GM19043 (cell line): ENCODE data around the gene OGFOD3.

Experiments used
- ATAC-seq: cut with Tn5 transposase; IDR thresholded peaks from one replicate; pipeline ENCODE4 v1.9.1; 2021; ENCODE audit warnings: low read depth; ENCODE audit not compliant: unreplicated experiment

OGFOD3 gene

DNA sequence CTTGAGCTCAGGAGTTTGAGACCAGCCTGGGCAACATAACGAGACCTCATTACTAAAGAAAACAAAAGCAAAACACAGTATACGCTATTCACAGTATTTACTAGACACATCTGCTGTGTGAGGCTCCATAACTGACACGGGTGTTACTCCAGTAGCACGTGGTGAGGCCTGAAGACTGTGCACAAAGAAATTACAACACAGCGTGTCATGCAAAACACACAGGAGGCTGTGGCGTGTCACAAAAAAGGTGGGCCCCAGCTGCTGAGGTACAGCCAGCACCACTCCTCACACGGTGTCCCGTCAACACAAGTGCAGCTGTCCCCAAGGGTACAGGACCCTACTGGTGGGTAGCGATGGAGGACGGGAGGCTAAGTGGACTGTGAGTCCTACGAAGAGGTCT, 29.5 kb upstream of the OGFOD3 start:
- no peak for ATAC-seq

DNA sequence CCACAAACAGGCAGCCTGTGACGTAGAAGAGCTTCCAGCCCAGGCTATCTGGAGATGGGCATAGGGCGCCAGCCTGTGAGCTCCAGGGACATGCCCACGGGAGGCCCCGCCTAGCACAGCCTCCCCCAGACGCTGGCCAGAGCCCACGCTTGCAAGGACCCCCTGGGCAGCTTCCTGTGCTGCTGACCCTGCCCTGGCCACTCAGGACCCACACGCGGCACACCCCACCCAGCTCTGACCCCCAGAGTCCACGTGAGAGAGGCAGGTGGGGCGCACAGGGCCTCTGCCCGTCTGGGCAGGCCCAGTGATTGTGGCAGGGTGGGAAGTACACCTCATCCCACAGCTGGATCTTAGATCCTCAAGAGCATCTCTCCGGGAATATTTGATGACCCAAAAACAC, 28.3 kb upstream of the OGFOD3 start:
- ATAC-seq = no peak

DNA sequence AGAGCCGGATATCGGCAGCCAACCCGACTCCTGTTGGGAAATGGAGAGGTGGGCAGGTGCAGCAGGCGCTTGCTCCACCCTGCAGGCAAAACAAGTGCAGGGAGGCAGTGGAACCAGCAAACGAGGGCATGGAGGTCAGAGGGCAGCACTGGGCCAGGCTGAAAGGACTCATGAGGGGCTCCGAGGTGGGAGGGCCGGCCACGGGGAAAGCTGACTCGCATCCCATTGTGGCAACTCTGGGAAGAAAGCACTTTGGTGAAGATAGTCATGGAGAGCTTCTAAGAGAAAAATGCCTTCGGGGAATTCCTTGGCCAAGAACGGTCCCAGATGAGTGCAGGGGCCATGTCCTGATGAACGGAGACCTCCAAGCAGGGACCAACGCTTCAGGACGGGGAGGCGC, 27.7 kb upstream of the OGFOD3 start:
- no peak for ATAC-seq

DNA sequence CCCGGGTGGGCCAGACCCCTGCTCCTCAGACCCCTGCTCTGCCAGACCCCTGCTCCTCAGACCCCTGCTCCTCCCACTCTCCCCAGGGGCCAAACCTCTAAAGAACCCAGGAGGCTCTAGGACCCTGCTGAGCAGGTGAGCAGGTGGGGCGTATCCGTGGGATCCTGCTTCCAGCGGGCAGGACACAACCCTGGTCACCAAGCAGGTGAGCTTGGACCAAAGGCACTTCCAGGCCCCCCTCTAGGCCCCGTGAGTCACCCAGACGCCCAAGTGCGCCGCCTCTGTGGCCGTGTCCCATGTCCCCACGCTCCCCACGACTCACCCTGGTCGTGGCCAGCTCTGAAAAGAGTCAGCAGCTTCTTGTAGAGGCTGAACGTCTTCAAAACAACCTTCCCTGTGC, 27.2 kb upstream of the OGFOD3 start:
- ATAC-seq = no peak

DNA sequence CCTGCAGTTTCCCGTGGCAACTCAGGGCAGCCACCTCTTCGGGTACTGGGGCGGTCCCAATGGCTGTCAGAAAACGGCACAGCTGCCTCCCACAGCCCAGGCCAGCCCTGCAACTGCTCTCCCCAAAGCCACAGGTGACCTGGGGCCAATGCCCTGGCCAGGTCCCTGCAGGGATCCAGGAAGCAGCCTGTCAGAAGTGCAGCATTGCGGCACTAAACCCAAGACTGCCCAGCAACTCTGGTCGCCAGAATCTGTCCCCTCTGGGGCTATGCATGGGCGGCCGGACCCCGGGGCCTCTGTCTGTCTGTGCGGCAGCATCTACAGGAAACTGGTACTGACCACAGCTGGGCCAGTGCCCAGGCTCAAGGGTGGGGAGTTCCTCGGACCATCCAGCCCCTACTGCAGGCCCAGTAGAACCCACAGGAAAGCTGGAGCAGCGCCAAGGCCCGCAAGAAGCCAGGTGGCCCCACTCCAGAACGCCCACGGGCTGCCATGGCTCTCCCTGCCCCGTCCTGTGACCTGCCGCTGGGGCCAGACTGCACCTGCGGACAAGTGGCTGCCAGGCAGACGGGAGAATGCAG, 26.6 kb upstream of the OGFOD3 start:
- no peak for ATAC-seq

DNA sequence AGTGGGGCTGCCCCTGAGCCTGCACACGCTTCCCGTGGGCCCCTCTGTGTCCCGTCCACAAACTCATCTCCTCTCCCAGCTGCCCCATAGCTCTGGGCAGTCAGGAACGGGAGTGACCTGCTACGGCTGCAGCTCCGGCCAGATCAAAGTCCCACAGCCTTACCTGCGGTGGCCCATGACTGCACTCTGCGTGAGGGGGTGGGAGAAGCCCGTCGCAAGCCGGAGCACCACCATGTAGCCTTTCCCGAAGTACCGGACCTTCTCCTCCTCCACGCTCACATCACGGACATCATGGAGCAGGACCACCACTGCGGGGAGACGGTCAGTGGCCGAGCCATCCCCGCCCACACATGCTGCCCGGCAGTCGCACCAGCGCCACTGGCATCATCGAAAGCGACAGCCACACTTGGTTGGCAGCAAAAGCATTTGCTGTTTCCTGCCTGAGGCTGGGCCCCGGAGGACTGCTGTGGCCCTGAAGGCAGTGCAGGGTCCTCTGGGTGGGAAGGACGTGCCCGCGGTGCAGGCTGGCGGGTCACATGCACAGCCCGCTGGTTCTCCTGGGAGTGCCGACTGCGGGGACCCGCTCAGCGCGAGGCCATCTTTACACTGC, 26.0 kb upstream of the OGFOD3 start:
- ATAC-seq = no peak

DNA sequence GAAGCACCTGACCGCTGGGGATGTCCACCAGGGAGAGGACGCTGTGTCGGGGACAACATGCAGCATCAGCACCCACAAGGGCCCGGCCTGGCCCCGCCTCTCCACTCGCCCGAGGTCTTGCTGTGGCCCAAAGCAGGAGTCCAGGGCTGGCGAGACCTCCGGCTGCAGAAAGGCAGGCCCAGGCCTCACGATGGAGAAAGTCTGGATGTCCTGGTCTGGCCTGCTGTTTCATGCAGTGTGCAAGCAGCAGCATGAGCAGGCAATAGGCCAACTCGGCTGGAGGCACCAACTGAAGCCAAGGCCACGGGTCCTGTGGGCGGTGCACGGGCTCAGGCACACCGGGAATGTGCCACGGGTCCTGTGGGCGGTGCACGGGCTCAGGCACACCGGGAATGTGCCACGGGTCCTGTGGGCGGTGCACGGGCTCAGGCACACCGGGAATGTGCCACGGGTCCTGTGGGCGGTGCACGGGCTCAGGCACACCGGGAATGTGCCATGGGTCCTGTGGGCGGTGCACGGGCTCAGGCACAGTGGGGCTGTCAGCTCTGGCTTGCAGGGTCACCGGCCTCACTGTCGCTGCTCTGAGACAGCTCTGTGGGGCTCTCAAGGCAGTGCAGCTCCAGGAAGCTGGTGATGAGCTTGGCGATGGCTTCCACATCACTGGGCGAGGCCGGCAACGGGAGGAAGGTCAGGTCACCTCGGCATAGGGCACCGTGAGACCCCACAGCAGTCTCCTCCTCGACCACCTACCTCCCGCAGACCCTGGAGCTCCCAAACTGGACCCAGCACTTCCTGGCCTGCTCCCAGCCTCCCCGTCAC, 25.3 kb upstream of the OGFOD3 start:
- ATAC-seq = no peak

DNA sequence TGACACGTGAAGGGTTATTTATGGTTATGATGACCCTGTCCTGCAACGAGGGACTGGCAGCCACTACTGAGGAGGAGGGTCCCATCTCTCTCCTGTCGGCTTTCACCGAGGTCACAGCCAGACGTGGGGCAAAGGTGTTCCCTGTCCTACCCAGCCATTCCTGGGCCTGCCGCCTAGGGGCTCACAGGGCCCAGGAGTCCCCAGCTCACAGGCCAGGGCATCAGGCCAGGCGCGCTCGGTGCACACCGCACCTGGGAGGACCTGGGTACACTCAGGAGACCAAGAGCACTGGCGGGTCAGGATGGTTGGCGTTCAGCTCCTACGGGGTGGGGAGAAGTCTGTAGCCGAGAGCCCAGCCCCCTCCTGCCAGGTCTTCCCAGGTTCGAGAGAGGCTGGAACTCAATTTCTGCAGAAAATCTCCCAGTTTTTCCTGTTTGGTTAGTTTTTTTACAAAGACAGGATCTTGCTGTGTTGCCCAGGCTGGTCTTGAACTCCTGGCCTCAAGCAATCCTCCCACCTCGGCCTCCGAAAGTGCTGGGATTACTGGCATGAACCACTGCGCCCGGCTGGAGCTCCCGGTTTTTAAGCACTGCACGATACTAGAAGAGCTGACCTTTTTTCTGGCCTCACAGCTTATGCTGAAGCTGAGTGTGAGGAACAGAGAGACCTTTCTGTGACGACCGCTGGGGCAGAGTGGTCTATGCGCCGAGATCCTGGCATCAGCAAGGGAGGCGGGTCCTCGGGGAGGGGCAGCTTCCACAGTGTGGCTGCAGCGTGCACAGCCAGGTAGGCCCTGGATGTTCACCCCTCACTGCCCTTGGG, 24.5 kb upstream of the OGFOD3 start:
- no peak for ATAC-seq

DNA sequence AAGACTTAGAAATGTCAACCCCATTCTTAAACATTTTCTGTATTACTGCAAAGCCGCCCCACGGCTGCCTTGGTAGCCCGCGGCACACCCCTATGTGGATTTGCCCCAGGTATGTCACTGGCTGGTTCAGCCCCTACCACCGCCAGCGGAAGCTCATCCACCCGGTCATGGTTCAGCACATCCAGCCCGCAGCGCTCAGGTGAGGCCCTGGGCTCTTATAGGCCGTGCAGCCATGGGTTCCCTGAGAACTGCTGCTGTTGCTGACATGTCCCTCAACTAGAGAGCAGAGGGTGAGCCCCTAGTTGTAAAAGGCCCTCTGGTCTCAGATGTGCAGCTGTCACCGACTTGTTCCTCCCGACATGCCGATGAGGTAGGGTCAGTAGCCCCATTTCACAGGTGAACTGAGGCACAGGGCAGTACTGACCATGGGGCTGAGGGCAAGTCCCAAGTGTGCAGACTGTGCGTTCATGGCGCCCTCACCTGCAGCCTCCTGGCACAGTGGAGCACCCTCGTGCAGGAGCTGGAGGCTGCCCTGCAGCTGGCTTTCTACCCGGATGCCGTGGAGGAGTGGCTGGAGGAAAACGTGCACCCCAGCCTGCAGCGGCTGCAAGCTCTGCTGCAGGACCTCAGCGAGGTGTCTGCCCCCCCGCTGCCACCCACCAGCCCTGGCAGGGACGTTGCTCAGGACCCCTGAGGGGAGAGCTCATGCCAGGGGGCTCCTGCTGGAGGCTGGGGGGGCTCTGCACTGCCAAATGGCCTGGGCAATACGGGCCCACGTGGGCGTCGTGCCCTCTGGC, 23.5 kb upstream of the OGFOD3 start:
- no peak for ATAC-seq

DNA sequence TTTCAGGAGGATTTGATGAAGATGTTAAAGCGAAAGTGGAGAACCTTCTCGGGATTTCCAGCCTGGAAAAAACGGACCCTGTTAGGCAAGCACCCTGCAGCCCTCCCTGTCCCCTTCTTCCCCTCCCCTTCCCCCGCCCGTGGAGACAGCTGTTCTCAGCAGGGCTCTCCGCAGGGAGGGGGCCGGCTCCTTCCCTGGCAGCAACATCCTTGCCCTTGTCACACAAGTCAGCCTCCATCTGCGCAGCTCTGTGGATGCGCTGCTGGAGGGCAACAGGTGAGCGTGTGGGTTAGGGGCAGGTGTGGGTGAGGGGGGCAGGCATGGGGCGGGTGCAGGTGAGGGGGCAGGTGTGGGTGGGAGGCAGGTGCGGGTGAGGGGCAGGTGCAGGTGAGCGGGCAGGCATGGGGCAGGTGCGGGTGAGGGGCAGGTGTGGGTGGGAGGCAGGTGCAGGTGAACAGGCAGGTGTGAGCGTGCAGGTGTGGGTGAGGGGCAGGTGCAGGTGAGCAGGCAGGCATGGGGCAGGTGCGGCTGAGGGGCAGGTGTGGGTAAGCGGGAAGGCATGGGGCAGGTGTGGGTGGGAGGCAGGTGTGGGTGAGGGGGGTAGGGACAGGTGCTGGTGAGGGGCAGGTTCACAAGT, 22.7 kb upstream of the OGFOD3 start:
- no peak for ATAC-seq

DNA sequence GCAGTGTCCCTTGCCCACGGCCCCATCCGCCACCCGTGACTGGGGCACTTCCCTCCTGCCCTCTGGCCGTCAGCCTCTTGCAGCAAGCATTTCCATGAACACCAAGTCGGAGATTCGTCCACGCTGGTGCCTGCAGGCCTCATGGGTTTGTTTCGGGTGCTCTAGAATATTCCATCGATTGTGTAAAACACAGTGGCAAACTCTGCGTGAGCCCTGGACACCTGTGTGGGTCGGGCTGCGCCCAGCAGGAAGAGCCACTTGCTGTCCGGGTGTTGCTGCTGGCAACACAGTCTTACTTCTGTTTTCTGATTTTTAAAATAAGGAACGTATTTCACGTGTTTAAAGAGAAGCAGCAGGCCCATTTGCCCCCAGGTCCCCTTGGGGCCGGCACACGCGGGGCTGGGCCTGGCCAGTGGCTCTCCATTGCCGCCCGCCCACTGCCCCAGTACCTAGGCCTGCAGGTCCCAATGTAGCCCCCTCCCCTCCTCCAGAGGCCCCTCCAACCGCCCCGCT, 22.1 kb upstream of the OGFOD3 start:
- ATAC-seq = no peak

DNA sequence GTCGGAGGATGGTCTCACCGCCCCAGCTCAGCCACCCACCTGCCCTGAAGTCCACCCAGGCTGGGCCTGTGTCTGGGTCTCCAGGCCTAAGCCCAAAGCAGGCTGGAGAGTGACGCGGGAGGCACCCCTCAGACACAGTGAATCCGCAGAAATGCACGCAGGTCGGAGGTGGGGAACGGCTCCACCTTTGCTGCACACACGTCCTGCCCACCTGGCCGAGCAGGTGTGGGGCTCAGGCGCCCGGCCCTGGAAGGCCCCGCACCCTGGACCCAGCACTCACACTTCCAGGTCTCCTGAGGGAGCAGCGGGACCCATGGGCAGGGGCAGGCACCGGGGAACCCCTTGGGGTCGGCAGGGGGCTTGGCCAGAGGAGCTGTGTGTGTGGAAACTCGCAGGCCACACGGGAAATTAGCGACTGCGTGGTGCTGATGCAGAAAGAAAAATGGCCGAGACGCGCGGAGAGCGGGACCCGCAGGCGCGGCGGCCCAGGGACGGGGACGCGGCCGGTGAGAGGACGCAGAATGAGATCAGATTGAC, 21.5 kb upstream of the OGFOD3 start:
- no peak for ATAC-seq

DNA sequence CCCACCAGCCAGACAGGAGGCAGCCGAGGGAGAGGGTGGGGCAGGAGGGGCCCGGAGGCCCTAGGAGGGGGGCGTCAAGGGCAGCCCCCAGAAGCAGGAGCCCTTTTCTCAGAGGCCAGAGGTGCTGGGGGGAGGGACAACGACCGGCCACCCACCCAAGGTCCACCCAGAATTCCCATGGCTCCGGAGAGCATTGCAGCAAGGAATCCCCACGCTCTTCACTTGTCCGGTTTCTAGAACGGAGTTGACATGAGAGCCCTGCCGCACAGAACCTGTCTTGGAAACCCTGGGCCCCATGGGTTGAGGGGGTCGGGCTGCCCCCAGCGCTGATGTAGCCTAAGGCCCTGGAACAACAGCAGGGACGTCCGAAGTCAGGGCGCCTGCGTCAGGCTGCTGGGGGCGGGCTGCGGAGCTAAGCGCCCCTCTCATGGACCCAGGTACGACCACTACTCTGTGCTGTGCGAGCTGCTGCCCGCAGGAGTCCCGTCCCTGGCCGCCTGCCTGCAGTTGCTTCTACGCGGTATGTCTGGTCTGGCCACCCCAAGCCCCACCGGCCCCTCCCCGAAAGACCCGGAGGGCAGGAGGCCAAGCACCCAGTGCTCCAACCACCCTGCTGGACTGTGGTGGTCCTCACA, 20.9 kb upstream of the OGFOD3 start:
- no peak for ATAC-seq

DNA sequence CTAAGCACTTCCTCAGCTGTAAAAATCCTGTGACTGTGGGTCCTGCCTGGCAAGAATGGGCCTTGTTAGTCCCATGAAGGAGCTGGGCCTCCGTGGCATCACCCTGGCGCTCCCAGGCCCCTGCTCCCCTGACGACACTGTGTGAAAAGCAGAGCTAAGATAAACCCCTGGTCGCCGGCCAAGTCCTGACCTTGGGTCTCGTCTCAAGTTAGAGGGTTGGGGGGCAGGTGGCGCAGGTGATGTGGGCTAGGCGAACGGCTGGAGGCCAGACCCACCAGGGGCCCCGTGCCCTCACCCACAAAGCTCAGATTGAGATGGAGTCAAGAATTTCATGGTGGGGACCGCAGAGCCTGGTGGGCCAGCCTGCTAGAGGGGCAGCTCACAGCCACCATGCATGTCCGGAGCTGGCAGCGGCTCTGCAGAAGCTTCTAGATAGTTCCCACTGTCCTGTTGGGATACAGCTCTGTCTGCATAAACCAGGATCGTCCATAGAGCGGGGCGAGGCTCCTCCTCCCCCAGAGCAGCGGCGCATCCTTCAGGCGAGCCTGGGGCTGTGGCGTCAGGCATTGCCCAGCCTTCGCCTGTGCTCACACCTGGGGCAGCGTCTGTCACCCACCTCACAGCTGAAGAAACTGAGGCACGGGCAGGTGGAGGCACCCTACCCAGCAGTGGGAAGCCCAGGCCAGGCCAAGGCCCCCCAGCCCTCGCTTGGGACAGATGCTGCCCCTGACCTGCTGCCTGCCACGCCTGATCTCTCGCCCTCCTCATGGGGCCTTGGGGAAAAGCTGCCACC, 20.2 kb upstream of the OGFOD3 start:
- no peak for ATAC-seq

DNA sequence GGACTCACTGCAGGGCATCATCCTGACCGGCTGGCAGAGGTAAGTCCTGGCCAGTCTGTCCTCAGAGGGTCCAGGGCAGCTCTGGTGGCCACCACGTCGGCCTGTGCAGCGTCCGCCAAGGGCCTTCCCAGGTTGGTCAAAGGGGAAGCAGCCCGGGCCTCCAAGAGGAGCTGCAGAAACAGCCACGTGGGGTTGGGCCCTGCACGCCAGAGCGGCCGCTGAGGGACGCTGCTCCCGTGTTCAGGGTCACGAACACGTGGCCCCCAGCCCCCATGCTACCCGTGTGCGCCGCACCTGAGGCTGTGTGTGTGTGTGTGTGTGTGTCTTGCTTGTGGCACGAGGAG, 18.9 kb upstream of the OGFOD3 start:
- no peak for ATAC-seq

DNA sequence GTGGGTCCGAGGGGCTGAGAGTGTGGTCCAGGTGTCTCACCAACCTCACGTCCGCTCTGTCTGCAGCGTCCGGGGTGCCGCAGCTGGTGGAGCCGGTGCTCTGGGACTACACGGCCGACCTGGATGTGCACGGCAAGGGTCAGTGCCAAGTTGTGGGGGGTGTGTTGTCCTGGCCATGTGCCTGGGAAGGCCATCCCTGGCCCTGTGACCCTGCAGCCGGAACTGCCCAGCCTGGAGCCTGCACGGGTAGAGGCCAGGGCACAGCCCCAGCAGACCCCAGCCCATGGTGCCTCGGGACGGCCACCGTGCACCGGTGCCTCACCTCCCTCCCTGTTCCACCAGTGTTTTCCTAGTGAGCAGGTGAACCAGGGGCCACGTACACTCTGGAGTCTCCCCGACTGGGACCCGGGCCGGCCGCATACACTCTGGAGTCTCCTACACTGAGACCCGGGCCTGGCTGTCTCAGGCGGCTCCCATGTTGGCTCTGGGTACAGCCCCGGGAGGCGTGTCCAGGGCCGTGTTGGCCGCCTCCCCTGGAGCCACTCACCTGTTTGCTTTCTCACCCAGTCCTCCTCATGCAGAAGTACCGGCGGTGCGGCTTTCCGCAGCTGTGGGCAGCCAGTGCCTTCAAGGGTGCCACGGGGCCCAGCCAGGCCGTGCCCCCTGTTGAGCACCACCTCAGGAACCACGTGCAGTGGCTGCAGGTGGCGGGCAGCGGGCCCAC, 18.4 kb upstream of the OGFOD3 start:
- ATAC-seq = no peak
